ENCODE data around the gene ADAMTS13. TPM values are rescaled to one million over a fixed set of nuclear protein-coding genes. Genes with fewer than 3 reads are reported as not detected.

The ADAMTS13 gene
- total and polyA plus RNA-seq, 9 of the 15 experiments (the other 6 are each of a cell fraction or from before 2014, with no cell fraction given), result 0.03 to 0.20 (median 0.04) TPM; not detected in 4

DNA sequence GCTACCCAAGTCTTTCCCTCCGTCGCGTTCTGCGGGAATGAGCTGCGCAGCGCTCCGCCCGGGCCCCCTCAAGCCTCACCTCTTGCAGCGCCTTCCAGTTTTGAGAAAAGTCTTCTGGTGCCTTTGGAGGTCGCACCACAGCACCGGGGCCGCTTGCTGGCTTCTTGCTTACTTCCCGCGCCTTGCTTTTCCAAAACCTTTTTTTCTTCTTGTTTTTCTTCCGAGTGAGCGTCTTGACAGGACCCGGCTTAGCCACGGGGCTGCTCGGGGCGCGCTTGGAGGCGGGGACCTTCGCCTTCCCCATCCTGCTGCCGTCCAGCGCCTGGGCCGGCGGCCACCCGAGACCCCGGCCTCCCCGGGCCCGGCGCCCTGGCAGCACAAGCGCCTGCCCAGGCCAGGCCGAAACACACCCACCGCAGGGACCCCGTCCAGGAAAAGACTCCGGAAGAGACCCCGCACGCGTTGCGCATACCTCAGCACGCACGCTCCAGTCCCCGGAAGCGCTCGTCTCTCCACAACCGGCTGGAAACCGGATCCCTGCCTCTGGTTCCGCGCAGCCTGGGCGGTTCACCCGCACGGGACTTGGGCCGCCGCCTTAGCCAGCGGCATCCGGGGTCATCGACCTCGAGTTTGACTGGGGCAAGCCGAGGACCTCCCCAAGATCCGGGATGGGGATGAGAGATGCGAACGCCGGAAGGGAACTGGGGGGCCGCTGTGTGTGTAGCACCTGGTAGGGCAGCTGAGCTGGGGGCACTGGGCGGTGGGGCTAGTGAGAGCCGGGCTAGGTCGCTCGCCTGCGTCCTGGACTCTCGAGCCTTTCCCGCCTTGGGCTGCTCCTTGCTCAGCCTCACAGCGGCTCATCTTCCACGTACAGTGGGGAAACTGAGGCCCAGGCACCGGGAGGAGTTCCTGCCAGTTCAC, 4.4 kb upstream of the ADAMTS13 start, which contains the start of gene REXO4 (continued):
- TF ChIP-seq PURB (CRISPR knock-in tag; IDR thresholded peaks at IDR 0.05; ENCODE audit: low read depth) (no peak), HIVEP1 (CRISPR knock-in tag; IDR thresholded peaks at IDR 0.05) (no peak), NUFIP1 (IDR thresholded peaks at IDR 0.05; ENCODE audit: partially characterized antibody) (peak; percentile 48), DACH1 (IDR thresholded peaks at IDR 0.05; ENCODE audit: partially characterized antibody) (peak; percentile 38), MTA3 (IDR thresholded peaks at IDR 0.05; ENCODE audit: borderline replicate concordance) (peak; percentile 95), HDAC1 (IDR thresholded peaks at IDR 0.05) (peak; percentile 56 to 98; a peak in 3 of 4 replicates), TARDBP (IDR thresholded peaks at IDR 0.05) (peak; percentile 74; the same call in 1 of the 2 replicates), LCOR (CRISPR knock-in tag; IDR thresholded peaks at IDR 0.05) (peak; percentile 95), ELF1 (tag; IDR thresholded peaks at IDR 0.05) (peak; percentile 80), MCM2 (IDR thresholded peaks at IDR 0.05; ENCODE audit: low read depth) (no peak), CBX3 (IDR thresholded peaks at IDR 0.05; ENCODE audit: borderline replicate concordance in 1 of 2, low read length in 2 of 2) (no peak; a peak in 1 of 3 replicates), ZNF695 (CRISPR knock-in tag; IDR thresholded peaks at IDR 0.05) (no peak), FOXA1 (IDR thresholded peaks at IDR 0.05; ENCODE audit: borderline replicate concordance) (no peak), HNRNPL (IDR thresholded peaks at IDR 0.05; ENCODE audit: low read depth, low read length) (no peak), CEBPB (tag; IDR thresholded peaks at IDR 0.05) (no peak), JUNB (CRISPR knock-in tag; conservative IDR thresholded peaks at IDR 0.05) (0 out of 2 replicates have a peak, but pooled peaks have one; percentile 15), SOX6 (IDR thresholded peaks at IDR 0.05) (peak; percentile 69)
- TF ChIP-seq, protein P1, sequence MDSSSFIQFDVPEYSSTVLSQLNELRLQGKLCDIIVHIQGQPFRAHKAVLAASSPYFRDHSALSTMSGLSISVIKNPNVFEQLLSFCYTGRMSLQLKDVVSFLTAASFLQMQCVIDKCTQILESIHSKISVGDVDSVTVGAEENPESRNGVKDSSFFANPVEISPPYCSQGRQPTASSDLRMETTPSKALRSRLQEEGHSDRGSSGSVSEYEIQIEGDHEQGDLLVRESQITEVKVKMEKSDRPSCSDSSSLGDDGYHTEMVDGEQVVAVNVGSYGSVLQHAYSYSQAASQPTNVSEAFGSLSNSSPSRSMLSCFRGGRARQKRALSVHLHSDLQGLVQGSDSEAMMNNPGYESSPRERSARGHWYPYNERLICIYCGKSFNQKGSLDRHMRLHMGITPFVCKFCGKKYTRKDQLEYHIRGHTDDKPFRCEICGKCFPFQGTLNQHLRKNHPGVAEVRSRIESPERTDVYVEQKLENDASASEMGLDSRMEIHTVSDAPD (CRISPR knock-in tag; IDR thresholded peaks at IDR 0.05), result no peak
- TF ChIP-seq, protein P2, sequence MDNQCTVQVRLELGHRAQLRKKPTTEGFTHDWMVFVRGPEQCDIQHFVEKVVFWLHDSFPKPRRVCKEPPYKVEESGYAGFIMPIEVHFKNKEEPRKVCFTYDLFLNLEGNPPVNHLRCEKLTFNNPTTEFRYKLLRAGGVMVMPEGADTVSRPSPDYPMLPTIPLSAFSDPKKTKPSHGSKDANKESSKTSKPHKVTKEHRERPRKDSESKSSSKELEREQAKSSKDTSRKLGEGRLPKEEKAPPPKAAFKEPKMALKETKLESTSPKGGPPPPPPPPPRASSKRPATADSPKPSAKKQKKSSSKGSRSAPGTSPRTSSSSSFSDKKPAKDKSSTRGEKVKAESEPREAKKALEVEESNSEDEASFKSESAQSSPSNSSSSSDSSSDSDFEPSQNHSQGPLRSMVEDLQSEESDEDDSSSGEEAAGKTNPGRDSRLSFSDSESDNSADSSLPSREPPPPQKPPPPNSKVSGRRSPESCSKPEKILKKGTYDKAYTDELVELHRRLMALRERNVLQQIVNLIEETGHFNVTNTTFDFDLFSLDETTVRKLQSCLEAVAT (IDR thresholded peaks at IDR 0.05), result peak in 1 of 2 experiments; percentile 40; a peak in 2 of 4 replicates
- TF ChIP-seq, protein P3, sequence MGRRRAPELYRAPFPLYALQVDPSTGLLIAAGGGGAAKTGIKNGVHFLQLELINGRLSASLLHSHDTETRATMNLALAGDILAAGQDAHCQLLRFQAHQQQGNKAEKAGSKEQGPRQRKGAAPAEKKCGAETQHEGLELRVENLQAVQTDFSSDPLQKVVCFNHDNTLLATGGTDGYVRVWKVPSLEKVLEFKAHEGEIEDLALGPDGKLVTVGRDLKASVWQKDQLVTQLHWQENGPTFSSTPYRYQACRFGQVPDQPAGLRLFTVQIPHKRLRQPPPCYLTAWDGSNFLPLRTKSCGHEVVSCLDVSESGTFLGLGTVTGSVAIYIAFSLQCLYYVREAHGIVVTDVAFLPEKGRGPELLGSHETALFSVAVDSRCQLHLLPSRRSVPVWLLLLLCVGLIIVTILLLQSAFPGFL (CRISPR knock-in tag; IDR thresholded peaks at IDR 0.05), result peak; percentile 65; the same call in 1 of the 2 replicates
- TF ChIP-seq, protein P4, sequence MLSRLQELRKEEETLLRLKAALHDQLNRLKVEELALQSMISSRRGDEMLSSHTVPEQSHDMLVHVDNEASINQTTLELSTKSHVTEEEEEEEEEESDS (CRISPR knock-in tag; IDR thresholded peaks at IDR 0.05), result no peak
- TF ChIP-seq, protein P5, sequence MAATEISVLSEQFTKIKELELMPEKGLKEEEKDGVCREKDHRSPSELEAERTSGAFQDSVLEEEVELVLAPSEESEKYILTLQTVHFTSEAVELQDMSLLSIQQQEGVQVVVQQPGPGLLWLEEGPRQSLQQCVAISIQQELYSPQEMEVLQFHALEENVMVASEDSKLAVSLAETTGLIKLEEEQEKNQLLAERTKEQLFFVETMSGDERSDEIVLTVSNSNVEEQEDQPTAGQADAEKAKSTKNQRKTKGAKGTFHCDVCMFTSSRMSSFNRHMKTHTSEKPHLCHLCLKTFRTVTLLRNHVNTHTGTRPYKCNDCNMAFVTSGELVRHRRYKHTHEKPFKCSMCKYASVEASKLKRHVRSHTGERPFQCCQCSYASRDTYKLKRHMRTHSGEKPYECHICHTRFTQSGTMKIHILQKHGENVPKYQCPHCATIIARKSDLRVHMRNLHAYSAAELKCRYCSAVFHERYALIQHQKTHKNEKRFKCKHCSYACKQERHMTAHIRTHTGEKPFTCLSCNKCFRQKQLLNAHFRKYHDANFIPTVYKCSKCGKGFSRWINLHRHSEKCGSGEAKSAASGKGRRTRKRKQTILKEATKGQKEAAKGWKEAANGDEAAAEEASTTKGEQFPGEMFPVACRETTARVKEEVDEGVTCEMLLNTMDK (IDR thresholded peaks at IDR 0.05; ENCODE audit: borderline replicate concordance, insufficient read depth, low read depth, low read length, poor library complexity, severe bottlenecking), result no peak
